Breast epithelium (tissue), 4 donors: ENCODE results near the gene TLCD1. TPM values are rescaled to one million over a fixed set of nuclear protein-coding genes. Genes with fewer than 3 reads are reported as not detected.
A peak's percentile ranks its signal among the peaks of the same experiment; 100 is the strongest.

Experiments
- DNase-seq, 2 donors: peaks; one replicate each; pipeline ENCODE4 v3.0.0-alpha.2; 2019; ENCODE audit warnings: low spot score in 2 of 2
- H3K27ac ChIP-seq, 2 donors: fragments of 200-600 bp; sonication (generic) in 1 of 2; one replicate each; pipeline ENCODE4 v1.5.1; 2016 to 2019; ENCODE audit warnings: mild to moderate bottlenecking in 1 of 2
- H3K27me3 ChIP-seq, 2 donors: fragments of 200-600 bp; sonication (generic) in 1 of 2; one replicate each; pipeline versions ENCODE4 v1.5.1 to v1.6.0; 2017 to 2019; ENCODE audit warnings: control low read depth in 1 of 2, mild to moderate bottlenecking in 1 of 2
- H3K36me3 ChIP-seq: fragments of 200-600 bp; one replicate; pipeline ENCODE4 v1.5.1; 2019
- H3K4me1 ChIP-seq, 2 donors: fragments of 200-600 bp; sonication (generic); one replicate each; pipeline ENCODE4 v1.5.1; 2016 to 2019; ENCODE audit warnings: control low read depth in 1 of 2
- H3K4me3 ChIP-seq, 3 donors: fragments of 200-600 bp; sonication (generic); 1 replicate in 2 of 3; 2 replicates in 1 of 3; pipeline ENCODE4 v1.5.1; 2016 to 2019; ENCODE audit warnings: mild to moderate bottlenecking in 3 of 3, moderate library complexity in 2 of 3
- H3K9me3 ChIP-seq, 2 donors: fragments of 200-600 bp; sonication (generic) in 1 of 2; one replicate each; pipeline ENCODE4 v1.5.1; 2016 to 2019; ENCODE audit warnings: control low read depth in 1 of 2
- CTCF ChIP-seq, 3 donors: fragments of 450-650 bp; IDR thresholded peaks; one replicate each; pipeline ENCODE4 v1.5.1; 2016 to 2017; ENCODE audit warnings: antibody characterized with exemption in 3 of 3, mild to moderate bottlenecking in 3 of 3, moderate library complexity in 3 of 3
- POLR2A ChIP-seq: fragments of 450-650 bp; IDR thresholded peaks from one replicate; pipeline ENCODE4 v1.6.1; 2016; ENCODE audit warnings: antibody characterized with exemption, mild to moderate bottlenecking, moderate library complexity
- POLR2AphosphoS5 ChIP-seq, 3 donors: sonication (generic); formaldehyde crosslinking; IDR thresholded peaks; one replicate each; pipeline ENCODE4 v1.6.1; 2017; ENCODE audit warnings: antibody characterized with exemption in 3 of 3
- intact Hi-C: fragments of 100-400 bp; cut with DNase I; formaldehyde crosslinking; loops from one replicate; pipeline ENCODE4 v1.15.1; 2023; ENCODE audit warnings: low total_unique reads
- total RNA-seq, 3 donors: library from RNA; depleted of rRNA; stranded (reverse); fragments of >200 nt; gene quantifications; one replicate each; pipeline ENCODE4 v1.1.0, GENCODE V29; 2016

Gene TLCD1
- total RNA-seq, 3 donors from 2014 or later: 2.4 to 8.3 (median 3.9) TPM

GRCh38 chr17:28741358-28742349 lies 15.6 kb upstream of the TLCD1 start:
- Histone ChIP-seq H3K4me3 (no peak overlapping the region), H3K27ac (peak overlapping the region; percentile 99 to 100), H3K27me3 (no peaks in the 10 kb centered on the region), H3K9me3 (no peaks in the 10 kb centered on the region), H3K36me3 (no peaks in the 10 kb centered on the region), H3K4me1 (peaks cover 0 to 5% of the 10 kb centered on the region in 2 donors)
- TF ChIP-seq POLR2AphosphoS5 (IDR thresholded peaks at IDR 0.05): no peak
- TF ChIP-seq POLR2A: no peak
- no peak for TF ChIP-seq CTCF (IDR thresholded peaks at IDR 0.05)
- DNase-seq: no peak
- intact Hi-C loops: loop anchor here (10.0 kb wide), 1 partner anchor 163 kb away; the partner anchor contains the start of gene DHRS13

- Histone ChIP-seq H3K27me3 (no peaks in the 10 kb centered on the region), H3K4me3 (no peak overlapping the region), H3K9me3 (no peaks in the 10 kb centered on the region), H3K36me3 (no peaks in the 10 kb centered on the region), H3K27ac (peak overlapping the region in 1 of 2 donors; percentile 100), H3K4me1 (no peaks in the 10 kb centered on the region)
- intact Hi-C loops: loop anchor here (10.0 kb wide), 1 partner anchor 164 kb away; the partner anchor contains the start of gene DHRS13
- TF ChIP-seq POLR2A (no peak), CTCF (IDR thresholded peaks at IDR 0.05) (no peak), POLR2AphosphoS5 (IDR thresholded peaks at IDR 0.05) (no peak)
- DNase-seq: no peak
Measured at GRCh38 chr17:28740406-28741357, 14.6 kb upstream of the TLCD1 start.

GRCh38 chr17:28738680-28739384 lies 12.8 kb upstream of the TLCD1 start:
- intact Hi-C loops: no loop called here
- H3K4me3 ChIP-seq: no peak overlapping the region
- H3K36me3 ChIP-seq: no peaks in the 10 kb centered on the region

More at GRCh38 chr17:28738680-28739384, 12.8 kb upstream of the TLCD1 start:
- no peaks in the 10 kb centered on the region for H3K27me3 ChIP-seq
- no peak for TF ChIP-seq CTCF (IDR thresholded peaks at IDR 0.05)
- TF ChIP-seq POLR2A: no peak
- no peak for TF ChIP-seq POLR2AphosphoS5 (IDR thresholded peaks at IDR 0.05)
- no peaks in the 10 kb centered on the region for H3K4me1 ChIP-seq
- DNase-seq: no peak
- no peak overlapping the region for H3K27ac ChIP-seq
- H3K9me3 ChIP-seq: no peaks in the 10 kb centered on the region
